ENCODE data around the gene MIDN.
A peak's percentile ranks its signal among the peaks of the same experiment; 100 is the strongest.
"Not testable (repeated sequence)": the region's sequence is repeated elsewhere in the genome, so short reads cannot be mapped to it uniquely, and the experiment has no call there.

The MIDN gene

GRCh38 chr19:1248139-1248785 is at the start of gene MIDN:
Gene MIDN (plus strand): TSS chr19:1248583. CDS start chr19:1250297, 1,714 bp downstream.
- in situ Hi-C loops (cut with MboI; ENCODE audit: low pct_unique_long_range_greater_than_20kb, low sequenced_read_pairs, unreplicated experiment), result no loop called here
- peak; percentile 59 for TF ChIP-seq CTCF (IDR thresholded peaks at IDR 0.05; ENCODE audit: extremely low read depth, insufficient read depth, missing control alignments)
- DNase-seq (ENCODE audit: low spot score), result peak; percentile 90

- no peak for DNase-seq (ENCODE audit: low spot score)
- TF ChIP-seq CTCF (IDR thresholded peaks at IDR 0.05; ENCODE audit: extremely low read depth, insufficient read depth, missing control alignments), result no peak
- in situ Hi-C loops (cut with MboI; ENCODE audit: low pct_unique_long_range_greater_than_20kb, low sequenced_read_pairs, unreplicated experiment), result loop anchor here (10.0 kb wide), 1 partner anchor 85 kb away; no protein-coding TSS in a partner anchor
These were observed 48.9 kb upstream of the MIDN start for GRCh38 chr19:1199531-1199930.

GRCh38 chr19:1200614-1201013 is 47.8 kb upstream of the MIDN start:
- in situ Hi-C loops (cut with MboI; ENCODE audit: low pct_unique_long_range_greater_than_20kb, low sequenced_read_pairs, unreplicated experiment); DNase-seq (ENCODE audit: low spot score): not testable (repeated sequence)

- in situ Hi-C loops (cut with MboI; ENCODE audit: low pct_unique_long_range_greater_than_20kb, low sequenced_read_pairs, unreplicated experiment), result no loop called here
- no peak for TF ChIP-seq CTCF (IDR thresholded peaks at IDR 0.05; ENCODE audit: extremely low read depth, insufficient read depth, missing control alignments)
- peak; percentile 100 for DNase-seq (ENCODE audit: low spot score)
These were observed 43.0 kb upstream of the MIDN start, which contains the start of gene STK11 for GRCh38 chr19:1205114-1206099. Gene STK11 (plus strand): TSS chr19:1205778. CDS start chr19:1206914, 1,136 bp downstream.

GRCh38 chr19:1206150-1206863 is 42.1 kb upstream of the MIDN start:
- no peak for DNase-seq (ENCODE audit: low spot score)
- TF ChIP-seq CTCF (IDR thresholded peaks at IDR 0.05; ENCODE audit: extremely low read depth, insufficient read depth, missing control alignments), result no peak
- in situ Hi-C loops (cut with MboI; ENCODE audit: low pct_unique_long_range_greater_than_20kb, low sequenced_read_pairs, unreplicated experiment), result no loop called here

GRCh38 chr19:1206864-1207450 is 41.4 kb upstream of the MIDN start:
- no peak for TF ChIP-seq CTCF (IDR thresholded peaks at IDR 0.05; ENCODE audit: extremely low read depth, insufficient read depth, missing control alignments)
- in situ Hi-C loops (cut with MboI; ENCODE audit: low pct_unique_long_range_greater_than_20kb, low sequenced_read_pairs, unreplicated experiment), result no loop called here
- DNase-seq (ENCODE audit: low spot score), result no peak

GRCh38 chr19:1208830-1209229 is 39.6 kb upstream of the MIDN start:
- not testable (repeated sequence) for DNase-seq (ENCODE audit: low spot score)

More at GRCh38 chr19:1208830-1209229, 39.6 kb upstream of the MIDN start:
- in situ Hi-C loops (cut with MboI; ENCODE audit: low pct_unique_long_range_greater_than_20kb, low sequenced_read_pairs, unreplicated experiment), result not testable (repeated sequence)
